ENCODE data around the gene CHMP4A. TPM values are rescaled to one million over a fixed set of nuclear protein-coding genes. Genes with fewer than 3 reads are reported as not detected.

CHMP4A gene
- total RNA-seq, 4 donors from 2014 or later: 43.9 to 118 (median 82.1) TPM

- H3K27ac ChIP-seq: peak overlapping the region in 2 of 4 donors; percentile 50 to 72
- no peak for DNase-seq (ENCODE audit: low spot score in 2 of 2)
- H3K27me3 ChIP-seq: no peaks in the 10 kb centered on the region
- peaks cover 0 to 12% (median 0%) of the 10 kb centered on the region in 4 donors for H3K4me1 ChIP-seq
- TF ChIP-seq POLR2A (IDR thresholded peaks at IDR 0.05): no peak
- H3K9me3 ChIP-seq: no peaks in the 10 kb centered on the region
- H3K36me3 ChIP-seq: peaks cover 0 to 71% (median 0%) of the 10 kb centered on the region in 3 donors
- no peak overlapping the region for H3K4me3 ChIP-seq
- 83 to 87% methylated on average over 15 to 16 of the region's 16 CpGs for WGBS, 2 donors
These were observed 46.9 kb upstream of the CHMP4A start for GRCh38 chr14:24260026-24260779.

DNA sequence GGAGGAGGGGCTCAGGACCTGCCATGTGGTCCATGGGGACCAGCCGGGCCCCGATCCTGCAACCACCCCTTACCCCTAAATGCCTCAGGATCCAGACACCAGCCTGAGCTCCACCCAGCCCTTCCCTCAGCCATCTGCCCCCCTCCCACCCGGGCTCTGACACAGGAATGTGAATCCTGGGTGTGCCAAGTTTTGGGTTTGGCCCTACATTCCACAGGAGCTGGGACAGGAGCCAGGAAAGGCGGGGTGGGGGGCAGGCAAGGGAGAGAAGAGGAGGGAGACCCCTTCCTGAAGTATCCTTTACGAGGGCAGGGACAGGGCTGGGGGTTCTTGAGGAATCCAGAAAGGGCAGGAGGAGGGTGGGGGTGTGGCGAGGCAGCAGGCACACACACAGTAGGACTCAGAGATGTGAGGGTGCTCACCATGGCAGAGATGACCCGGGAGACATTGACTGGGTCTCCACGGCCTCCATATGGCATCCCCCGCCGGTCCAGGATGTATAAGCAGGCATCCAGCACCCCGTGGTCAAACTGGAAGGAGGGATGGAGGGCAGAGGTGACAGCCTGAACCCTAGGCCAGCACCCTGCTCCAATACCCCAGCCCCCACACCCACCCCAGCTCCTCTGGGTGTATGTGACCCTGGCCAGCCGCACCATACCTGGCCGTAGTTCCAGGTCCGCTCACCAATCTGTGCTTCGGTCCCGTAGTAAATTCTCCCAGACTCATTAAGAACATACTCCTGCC lies 46.2 kb upstream of the CHMP4A start:
- 54 to 63% methylated on average over 16 of the region's 16 CpGs for WGBS, 2 donors
- H3K9me3 ChIP-seq: no peaks in the 10 kb centered on the region
- peak overlapping the region in 2 of 4 donors; percentile 62 to 72 for H3K27ac ChIP-seq
- H3K4me1 ChIP-seq: peaks cover 0 to 12% (median 0%) of the 10 kb centered on the region in 4 donors
- DNase-seq (ENCODE audit: low spot score in 2 of 2): no peak
- H3K4me3 ChIP-seq: peak overlapping the region in 1 of 4 donors; percentile 22
- H3K27me3 ChIP-seq: no peaks in the 10 kb centered on the region
- H3K36me3 ChIP-seq: peaks cover 0 to 71% (median 0%) of the 10 kb centered on the region in 3 donors
- no peak for TF ChIP-seq EP300 (IDR thresholded peaks at IDR 0.05)
- TF ChIP-seq POLR2A (IDR thresholded peaks at IDR 0.05): no peak
- TF ChIP-seq, protein P1, sequence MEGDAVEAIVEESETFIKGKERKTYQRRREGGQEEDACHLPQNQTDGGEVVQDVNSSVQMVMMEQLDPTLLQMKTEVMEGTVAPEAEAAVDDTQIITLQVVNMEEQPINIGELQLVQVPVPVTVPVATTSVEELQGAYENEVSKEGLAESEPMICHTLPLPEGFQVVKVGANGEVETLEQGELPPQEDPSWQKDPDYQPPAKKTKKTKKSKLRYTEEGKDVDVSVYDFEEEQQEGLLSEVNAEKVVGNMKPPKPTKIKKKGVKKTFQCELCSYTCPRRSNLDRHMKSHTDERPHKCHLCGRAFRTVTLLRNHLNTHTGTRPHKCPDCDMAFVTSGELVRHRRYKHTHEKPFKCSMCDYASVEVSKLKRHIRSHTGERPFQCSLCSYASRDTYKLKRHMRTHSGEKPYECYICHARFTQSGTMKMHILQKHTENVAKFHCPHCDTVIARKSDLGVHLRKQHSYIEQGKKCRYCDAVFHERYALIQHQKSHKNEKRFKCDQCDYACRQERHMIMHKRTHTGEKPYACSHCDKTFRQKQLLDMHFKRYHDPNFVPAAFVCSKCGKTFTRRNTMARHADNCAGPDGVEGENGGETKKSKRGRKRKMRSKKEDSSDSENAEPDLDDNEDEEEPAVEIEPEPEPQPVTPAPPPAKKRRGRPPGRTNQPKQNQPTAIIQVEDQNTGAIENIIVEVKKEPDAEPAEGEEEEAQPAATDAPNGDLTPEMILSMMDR (IDR thresholded peaks at IDR 0.05): no peak

- TF ChIP-seq, protein P1 (IDR thresholded peaks at IDR 0.05): no peak
- TF ChIP-seq EP300 (IDR thresholded peaks at IDR 0.05) (no peak), POLR2A (IDR thresholded peaks at IDR 0.05) (no peak)
- 80 to 90% methylated on average over 11 to 18 of the region's 18 CpGs for WGBS, 2 donors
- no peak for DNase-seq (ENCODE audit: low spot score in 2 of 2)
- Histone ChIP-seq H3K36me3 (peaks cover 0 to 71% (median 0%) of the 10 kb centered on the region in 3 donors), H3K27ac (peak overlapping the region in 2 of 4 donors; percentile 62 to 72), H3K9me3 (no peaks in the 10 kb centered on the region), H3K27me3 (no peaks in the 10 kb centered on the region), H3K4me1 (peaks cover 0 to 12% (median 0%) of the 10 kb centered on the region in 4 donors), H3K4me3 (peak overlapping the region in 1 of 4 donors; percentile 22)
These were observed 45.4 kb upstream of the CHMP4A start for GRCh38 chr14:24258548-24259265.

GRCh38 chr14:24258119-24258518 lies 44.8 kb upstream of the CHMP4A start:
- Histone ChIP-seq H3K36me3 (peaks cover 0 to 71% (median 0%) of the 10 kb centered on the region in 3 donors), H3K9me3 (no peaks in the 10 kb centered on the region), H3K27ac (peak overlapping the region in 2 of 4 donors; percentile 62 to 72), H3K27me3 (no peaks in the 10 kb centered on the region), H3K4me1 (peaks cover 0 to 12% (median 0%) of the 10 kb centered on the region in 4 donors), H3K4me3 (no peak overlapping the region)
- WGBS, 2 donors: 76 to 84% methylated on average over 9 of the region's 9 CpGs
- no peak for DNase-seq (ENCODE audit: low spot score in 2 of 2)
- TF ChIP-seq, protein P1 (IDR thresholded peaks at IDR 0.05): no peak
- TF ChIP-seq EP300 (IDR thresholded peaks at IDR 0.05) (no peak), POLR2A (IDR thresholded peaks at IDR 0.05) (no peak)

DNA sequence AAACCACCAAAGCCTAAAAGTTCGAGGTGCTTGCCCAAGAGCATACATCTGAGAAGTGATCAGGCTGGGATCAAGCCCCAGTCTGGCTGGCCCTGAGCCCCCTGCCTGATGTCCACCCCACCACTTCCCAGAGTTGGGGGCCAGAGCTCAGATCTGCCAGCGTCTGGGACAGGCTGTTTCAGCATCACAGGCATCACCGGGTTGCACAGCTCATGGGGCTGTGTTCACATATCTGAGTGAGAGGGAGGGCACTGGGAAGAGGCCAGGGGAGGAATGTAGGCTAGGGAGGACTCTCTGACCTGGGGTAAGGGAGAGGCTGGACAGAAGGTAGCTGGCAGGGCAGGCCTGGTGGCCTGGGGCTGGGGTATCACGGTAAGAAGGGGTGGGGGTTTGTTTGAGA lies 43.7 kb upstream of the CHMP4A start:
- Histone ChIP-seq H3K36me3 (peaks cover 0 to 79% (median 0%) of the 10 kb centered on the region in 3 donors), H3K4me1 (peaks cover 0 to 12% (median 0%) of the 10 kb centered on the region in 4 donors), H3K27ac (peak overlapping the region in 1 of 4 donors; percentile 29), H3K4me3 (no peak overlapping the region), H3K9me3 (no peaks in the 10 kb centered on the region), H3K27me3 (no peaks in the 10 kb centered on the region)
- no peak for DNase-seq (ENCODE audit: low spot score in 2 of 2)
- 63 to 68% methylated on average over 4 of the region's 4 CpGs for WGBS, 2 donors
- TF ChIP-seq EP300 (IDR thresholded peaks at IDR 0.05) (no peak), POLR2A (IDR thresholded peaks at IDR 0.05) (no peak)
- TF ChIP-seq, protein P1 (IDR thresholded peaks at IDR 0.05): no peak
